HL-60 (cell line): ENCODE results near the gene TRAF3IP1.
"Not testable (repeated sequence)": the region's sequence is repeated elsewhere in the genome, so short reads cannot be mapped to it uniquely, and the experiment has no call there.

ENCODE experiments used
- DNase-seq, 2 experiments: peaks; one replicate each; pipeline ENCODE4 v3.0.0-alpha.2; 2010 to 2020; ENCODE audit warnings: low read depth in 1 of 2, low spot score in 1 of 2
- H3K27ac ChIP-seq: fragments of 250-450 bp; sonication (Bioruptor Pico); replicated peaks from 2 replicates; pipeline ENCODE4 v1.5.1; 2020; ENCODE audit warnings: mild to moderate bottlenecking, moderate library complexity
- H3K27me3 ChIP-seq: fragments of 250-450 bp; sonication (Bioruptor Pico); 2 replicates; pipeline ENCODE4 v1.5.1; 2021; ENCODE audit warnings: mild to moderate bottlenecking, moderate library complexity; ENCODE audit not compliant: insufficient read depth, poor library complexity, severe bottlenecking
- H3K4me3 ChIP-seq: replicated peaks from 2 replicates; pipeline ENCODE4 v1.5.1; 2011; ENCODE audit warnings: mild to moderate bottlenecking, control low read depth, low read length; ENCODE audit not compliant: insufficient read depth
- CTCF ChIP-seq: IDR thresholded peaks from one replicate; pipeline ENCODE4 v1.5.1; 2011; ENCODE audit warnings: low read length, control low read depth, inconsistent platforms; ENCODE audit not compliant: insufficient read depth
- GABPA ChIP-seq: IDR thresholded peaks from 2 replicates; pipeline ENCODE4 v1.6.1; 2012; ENCODE audit warnings: low read depth
- POLR2AphosphoS5 ChIP-seq: IDR thresholded peaks from 2 replicates; pipeline ENCODE4 v1.6.1; 2012; ENCODE audit warnings: low read depth
- REST ChIP-seq: IDR thresholded peaks from 2 replicates; pipeline ENCODE4 v1.6.1; 2012; ENCODE audit warnings: low read depth; ENCODE audit not compliant: insufficient replicate concordance
- SPI1 ChIP-seq: IDR thresholded peaks from 2 replicates; pipeline ENCODE4 v1.6.1; 2012; ENCODE audit warnings: low read depth, mild to moderate bottlenecking, borderline replicate concordance

Gene TRAF3IP1

GRCh38 chr2:238403632-238404405, 83.5 kb downstream of the TRAF3IP1 start:
- H3K27ac ChIP-seq, result no peak overlapping the region
- no peak for TF ChIP-seq CTCF
- TF ChIP-seq REST, result no peak
- TF ChIP-seq GABPA, result no peak
- TF ChIP-seq POLR2AphosphoS5, result no peak
- no peak for TF ChIP-seq SPI1
- DNase-seq, result no peak
- no peaks in the 10 kb centered on the region for H3K27me3 ChIP-seq
- H3K4me3 ChIP-seq, result no peak overlapping the region

DNA sequence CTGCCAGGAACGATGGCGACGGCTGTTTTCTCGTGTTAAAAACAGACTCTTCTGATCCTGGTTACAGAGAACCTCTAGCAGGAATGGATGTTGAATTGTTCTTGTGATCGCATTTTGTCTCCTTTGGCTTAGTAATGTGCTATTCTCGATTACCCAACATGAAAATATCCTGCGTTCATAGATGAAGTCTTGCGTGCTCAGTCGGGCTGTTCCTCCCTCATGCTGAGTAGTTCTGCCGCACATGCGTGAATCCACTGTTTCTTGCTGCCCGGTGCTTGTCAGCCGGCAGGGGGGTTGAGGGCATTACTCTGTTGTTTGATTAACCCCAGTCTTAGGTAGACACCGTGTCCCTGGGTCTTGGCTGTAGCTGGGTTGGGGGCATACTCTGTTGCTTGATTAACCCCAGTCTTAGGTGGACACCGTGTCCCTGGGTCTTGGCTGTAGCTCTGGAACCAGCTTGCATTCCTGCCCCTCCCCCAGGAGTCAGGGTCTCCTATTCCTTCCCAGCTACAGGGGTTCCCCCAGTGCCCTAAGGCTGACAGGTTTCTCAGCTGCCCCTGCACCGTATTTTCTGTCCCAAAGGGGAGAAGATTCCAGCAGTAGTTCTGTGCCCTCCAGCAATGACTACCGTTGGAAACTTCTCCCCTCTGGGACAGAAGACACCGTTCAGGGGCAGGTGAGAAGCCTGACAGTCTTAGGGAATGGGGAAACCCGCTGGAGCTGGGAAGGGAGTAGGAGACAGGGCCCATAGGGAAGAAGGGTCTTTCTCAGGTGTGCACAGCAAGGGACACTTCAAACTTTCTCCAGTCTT, 84.3 kb downstream of the TRAF3IP1 start:
- DNase-seq, result no peak
- Histone ChIP-seq H3K27ac (no peak overlapping the region), H3K27me3 (no peaks in the 10 kb centered on the region), H3K4me3 (no peak overlapping the region)
- TF ChIP-seq POLR2AphosphoS5, result no peak
- no peak for TF ChIP-seq REST
- TF ChIP-seq GABPA, result no peak
- no peak for TF ChIP-seq CTCF
- TF ChIP-seq SPI1, result no peak

DNA sequence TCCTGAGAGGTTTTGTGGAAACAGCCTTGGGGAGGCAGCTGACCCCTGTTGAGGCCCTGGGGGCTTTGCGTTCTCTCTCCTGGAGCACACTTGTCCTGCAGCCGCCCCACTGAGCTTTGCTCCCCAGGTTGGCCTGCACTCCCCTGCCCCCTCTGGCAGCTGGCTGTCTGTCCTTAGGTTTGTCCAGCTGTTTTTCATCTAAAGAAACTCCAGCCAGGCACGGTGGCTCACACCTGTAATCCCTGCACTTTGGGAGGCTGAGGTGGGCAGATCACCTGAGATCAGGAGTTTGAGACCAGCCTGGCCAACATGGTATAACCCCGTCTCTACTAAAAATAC, 84.9 kb downstream of the TRAF3IP1 start:
- not testable (repeated sequence) for H3K27me3 ChIP-seq, H3K27ac ChIP-seq, H3K4me3 ChIP-seq, DNase-seq

GRCh38 chr2:238406221-238406997, 86.1 kb downstream of the TRAF3IP1 start:
- no peak for DNase-seq
- Histone ChIP-seq H3K4me3 (no peak overlapping the region), H3K27ac (no peak overlapping the region), H3K27me3 (no peaks in the 10 kb centered on the region)
- no peak for TF ChIP-seq SPI1
- TF ChIP-seq POLR2AphosphoS5, result no peak
- no peak for TF ChIP-seq CTCF
- no peak for TF ChIP-seq GABPA
- no peak for TF ChIP-seq REST
